Endothelial cell (in vitro differentiated cells): ENCODE results near the gene DHRS4. TPM values are rescaled to one million over a fixed set of nuclear protein-coding genes. Genes with fewer than 3 reads are reported as not detected.
"Not testable (repeated sequence)": the region's sequence is repeated elsewhere in the genome, so short reads cannot be mapped to it uniquely, and the experiment has no call there.

Experiments
- DNase-seq: peaks from one replicate; pipeline ENCODE4 v3.0.0; 2021; ENCODE audit warnings: low spot score
- H3K27ac Mint-ChIP-seq: one replicate; pipeline ENCODE4 v1.8.0; 2021; ENCODE audit warnings: mixed read lengths, inconsistent platforms; ENCODE audit not compliant: unreplicated experiment
- H3K27me3 Mint-ChIP-seq: one replicate; pipeline ENCODE4 v1.8.0; 2021; ENCODE audit warnings: mild to moderate bottlenecking, moderate library complexity, mixed read lengths, inconsistent platforms; ENCODE audit not compliant: unreplicated experiment
- H3K36me3 Mint-ChIP-seq: one replicate; pipeline ENCODE4 v1.8.0; 2021; ENCODE audit warnings: mild to moderate bottlenecking, low read depth, mixed read lengths, inconsistent platforms; ENCODE audit not compliant: unreplicated experiment
- H3K4me1 Mint-ChIP-seq: one replicate; pipeline ENCODE4 v1.8.0; 2021; ENCODE audit warnings: mild to moderate bottlenecking, mixed read lengths, inconsistent platforms; ENCODE audit not compliant: unreplicated experiment
- H3K4me3 Mint-ChIP-seq: one replicate; pipeline ENCODE4 v1.8.0; 2021; ENCODE audit warnings: mild to moderate bottlenecking, mixed read lengths, inconsistent platforms; ENCODE audit not compliant: unreplicated experiment
- H3K9me3 Mint-ChIP-seq: one replicate; pipeline ENCODE4 v1.8.0; 2021; ENCODE audit warnings: mixed read lengths, inconsistent platforms; ENCODE audit not compliant: unreplicated experiment
- CTCF ChIP-seq: fragments of 200-600 bp; sonication (generic); IDR thresholded peaks from one replicate; pipeline ENCODE4 v1.5.0; 2021; ENCODE audit warnings: antibody characterized with exemption; ENCODE audit not compliant: unreplicated experiment
- total RNA-seq: library from RNA; stranded (reverse); fragmentation: NEBNext Ultra II Directional; extraction: Animal tissue kit (Norgen Biotek cat#: 25700); gene quantifications from one replicate; pipeline ENCODE4 v1.2.1, GENCODE V29; 2021; ENCODE audit not compliant: unreplicated experiment

Gene DHRS4
- total RNA-seq, 1 donor from 2014 or later = 18.9 TPM

GRCh38 chr14:23950411-23951135 lies 3.0 kb upstream of the DHRS4 start:
- Mint-ChIP-seq H3K4me3 (no peak overlapping the region), H3K27me3 (peaks cover 14% of the 10 kb centered on the region), H3K9me3 (no peaks in the 10 kb centered on the region), H3K27ac (no peak overlapping the region), H3K36me3 (peaks cover 3% of the 10 kb centered on the region), H3K4me1 (peaks cover 16% of the 10 kb centered on the region)
- no peak for TF ChIP-seq CTCF
- no peak for DNase-seq

DNA sequence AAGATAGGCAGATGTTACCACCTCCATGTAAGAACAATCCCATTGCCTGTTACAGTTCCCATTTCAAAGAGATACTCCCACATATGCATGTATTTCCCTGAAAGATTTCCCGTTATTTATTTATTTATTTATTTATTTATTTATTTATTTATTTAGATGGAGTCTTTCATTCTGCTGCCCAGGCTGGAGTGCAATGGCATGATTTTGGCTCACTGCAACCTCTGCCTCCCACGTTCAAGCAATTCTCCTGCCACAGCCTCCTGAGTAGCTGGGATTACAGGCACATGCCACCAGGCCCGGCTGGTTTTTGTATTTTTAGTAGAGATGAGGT lies 2.5 kb upstream of the DHRS4 start:
- DNase-seq, H3K36me3 Mint-ChIP-seq, H3K27ac Mint-ChIP-seq, H3K9me3 Mint-ChIP-seq, H3K4me3 Mint-ChIP-seq: not testable (repeated sequence)
- Mint-ChIP-seq H3K4me1 (peaks cover 16% of the 10 kb centered on the region), H3K27me3 (peaks cover 14% of the 10 kb centered on the region)

DNA sequence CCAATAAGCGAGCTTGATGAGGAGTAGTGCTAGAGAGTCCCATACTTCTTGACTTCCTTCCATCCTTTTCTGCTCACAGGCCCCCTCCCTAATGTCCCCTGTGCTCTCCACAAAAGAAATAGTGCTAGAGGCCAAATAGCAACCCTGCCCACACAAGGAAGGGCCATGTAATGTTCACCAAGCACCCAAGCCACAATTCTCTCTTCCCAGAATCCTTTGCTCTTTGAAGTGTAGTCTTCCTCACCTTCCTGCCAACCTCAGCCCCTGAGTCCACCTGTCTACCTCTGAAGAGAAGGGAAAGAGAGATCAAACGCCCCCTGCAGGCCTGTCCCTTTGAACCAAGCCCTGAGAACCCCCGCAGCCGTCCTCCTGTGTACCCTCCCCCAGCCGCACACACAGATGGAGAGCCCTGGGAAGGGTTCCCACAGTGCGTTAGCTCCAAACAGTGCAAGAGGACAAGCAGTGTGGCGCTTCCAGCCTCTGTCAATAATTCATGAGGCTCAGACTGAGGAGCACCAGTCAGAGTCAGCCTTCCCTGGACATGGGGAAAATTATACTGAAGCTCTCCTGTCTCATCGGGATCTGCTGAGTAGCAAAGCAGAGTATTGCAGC lies 1.9 kb upstream of the DHRS4 start:
- H3K9me3 Mint-ChIP-seq = no peaks in the 10 kb centered on the region
- peaks cover 16% of the 10 kb centered on the region for H3K4me1 Mint-ChIP-seq
- H3K27me3 Mint-ChIP-seq = peaks cover 14% of the 10 kb centered on the region
- peak overlapping the region; percentile 74 for H3K27ac Mint-ChIP-seq
- H3K4me3 Mint-ChIP-seq = no peak overlapping the region
- no peak for DNase-seq
- peaks cover 6% of the 10 kb centered on the region for H3K36me3 Mint-ChIP-seq
- no peak for TF ChIP-seq CTCF

DNA sequence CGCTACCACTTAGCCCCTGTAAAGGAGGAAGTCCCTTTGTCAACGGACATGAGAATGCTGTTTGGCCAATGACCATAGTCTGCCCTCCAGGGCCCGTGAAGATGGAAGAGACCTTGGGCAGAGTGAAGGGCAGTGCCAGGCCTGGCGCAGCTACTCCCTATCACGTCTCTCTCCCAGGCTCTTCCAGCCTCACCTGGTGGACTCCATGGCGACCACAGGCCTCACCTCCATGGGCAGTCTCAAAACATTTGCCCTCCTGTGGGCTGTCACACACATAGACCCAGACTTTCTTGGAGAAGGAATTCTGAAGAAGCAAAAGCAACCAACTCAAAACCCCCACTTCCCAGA lies 480 bp upstream of the DHRS4 start:
- DNase-seq = not testable (repeated sequence)
- H3K27ac Mint-ChIP-seq = peak overlapping the region; percentile 38

DNA sequence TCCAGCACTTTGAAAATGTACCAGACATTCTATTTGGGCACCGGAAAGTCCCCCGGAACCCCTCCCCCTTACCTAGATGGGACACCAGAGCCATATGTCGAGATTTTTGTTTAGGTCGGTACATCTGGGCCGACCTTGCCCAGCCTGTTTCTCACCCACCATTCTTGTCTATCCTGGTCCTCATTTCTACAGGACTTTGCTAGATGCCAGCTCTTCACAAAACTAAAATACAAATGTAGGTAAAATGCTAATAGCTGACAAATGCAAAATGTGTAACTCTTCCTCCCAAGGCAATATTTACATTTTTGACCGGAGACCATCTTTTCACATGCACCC lies 677 bp downstream of the DHRS4 start:
- H3K9me3 Mint-ChIP-seq, DNase-seq: not testable (repeated sequence)

More for the DNA sequence above, 480 bp upstream of the DHRS4 start:
- H3K9me3 Mint-ChIP-seq, H3K36me3 Mint-ChIP-seq: not testable (repeated sequence)
- Mint-ChIP-seq H3K27me3 (peaks cover 14% of the 10 kb centered on the region), H3K4me1 (peaks cover 12% of the 10 kb centered on the region), H3K4me3 (peak overlapping the region; percentile 85)

DNA sequence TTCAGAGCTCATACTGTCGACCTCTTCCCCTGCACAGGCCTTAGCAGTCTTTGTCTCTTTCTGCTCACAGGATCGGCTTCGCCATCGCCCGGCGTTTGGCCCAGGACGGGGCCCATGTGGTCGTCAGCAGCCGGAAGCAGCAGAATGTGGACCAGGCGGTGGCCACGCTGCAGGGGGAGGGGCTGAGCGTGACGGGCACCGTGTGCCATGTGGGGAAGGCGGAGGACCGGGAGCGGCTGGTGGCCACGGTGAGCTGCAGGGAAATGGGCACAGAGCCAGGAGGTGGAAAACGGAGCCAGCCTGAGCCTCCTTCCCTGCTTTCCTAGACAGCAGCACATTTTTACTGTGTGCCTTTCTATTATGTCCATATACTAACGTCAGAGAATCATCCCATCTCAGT lies 1.4 kb downstream of the DHRS4 start:
- H3K4me1 Mint-ChIP-seq = peaks cover 12% of the 10 kb centered on the region
- not testable (repeated sequence) for H3K36me3 Mint-ChIP-seq, DNase-seq, H3K9me3 Mint-ChIP-seq, H3K27ac Mint-ChIP-seq, H3K4me3 Mint-ChIP-seq
- peaks cover 15% of the 10 kb centered on the region for H3K27me3 Mint-ChIP-seq

More for the DNA sequence above, 677 bp downstream of the DHRS4 start:
- peaks cover 12% of the 10 kb centered on the region for H3K4me1 Mint-ChIP-seq
- peak overlapping the region; percentile 94 for H3K27ac Mint-ChIP-seq
- peak overlapping the region; percentile 99 for H3K4me3 Mint-ChIP-seq
- peaks cover 15% of the 10 kb centered on the region for H3K27me3 Mint-ChIP-seq
- H3K36me3 Mint-ChIP-seq = not testable (repeated sequence)

- Mint-ChIP-seq H3K4me1 (peaks cover 12% of the 10 kb centered on the region), H3K27me3 (peaks cover 15% of the 10 kb centered on the region)
- DNase-seq, H3K27ac Mint-ChIP-seq, H3K36me3 Mint-ChIP-seq, H3K4me3 Mint-ChIP-seq, H3K9me3 Mint-ChIP-seq: not testable (repeated sequence)
These were observed 2.2 kb downstream of the DHRS4 start for GRCh38 chr14:23955811-23956210.

DNA sequence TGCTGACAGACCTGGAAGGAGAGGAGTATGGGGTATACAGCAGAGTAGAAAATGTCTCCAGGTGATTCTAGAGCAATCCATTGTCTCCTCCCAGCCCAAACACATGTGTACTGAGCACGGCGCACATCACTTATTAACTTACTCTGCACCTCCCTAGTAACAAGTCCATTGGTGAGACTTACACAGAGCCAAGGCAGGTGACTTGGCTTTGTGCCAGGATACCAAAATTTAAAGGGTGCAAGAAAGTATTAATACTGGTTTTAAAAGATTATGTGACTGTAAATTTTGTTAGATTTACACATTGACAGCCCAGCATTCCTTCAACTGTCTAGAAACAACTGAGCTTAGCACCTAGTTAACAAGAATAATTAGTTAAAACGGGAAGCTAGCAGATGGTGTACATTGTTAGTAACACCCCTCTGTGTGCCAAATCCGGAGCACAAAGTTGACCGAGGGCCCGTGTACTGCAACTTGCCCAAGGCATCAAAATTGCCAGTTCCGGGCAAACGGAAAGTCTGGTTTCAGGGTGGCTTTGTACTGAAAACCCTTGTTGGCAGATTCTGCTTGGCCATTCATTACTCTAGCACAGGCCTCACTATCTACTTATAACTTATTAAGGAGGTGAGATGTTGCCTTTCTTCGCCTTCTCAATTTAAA lies 4.5 kb downstream of the DHRS4 start:
- DNase-seq, H3K9me3 Mint-ChIP-seq, H3K36me3 Mint-ChIP-seq, H3K27me3 Mint-ChIP-seq, H3K27ac Mint-ChIP-seq, H3K4me3 Mint-ChIP-seq: not testable (repeated sequence)
- peaks cover 12% of the 10 kb centered on the region for H3K4me1 Mint-ChIP-seq

- H3K4me3 Mint-ChIP-seq, H3K27me3 Mint-ChIP-seq, H3K9me3 Mint-ChIP-seq, H3K36me3 Mint-ChIP-seq, DNase-seq, H3K4me1 Mint-ChIP-seq, H3K27ac Mint-ChIP-seq: not testable (repeated sequence)
These were observed 7.3 kb downstream of the DHRS4 start for GRCh38 chr14:23960899-23961298.

GRCh38 chr14:23961704-23962103 lies 8.1 kb downstream of the DHRS4 start:
- H3K36me3 Mint-ChIP-seq, H3K4me1 Mint-ChIP-seq, H3K9me3 Mint-ChIP-seq, H3K27me3 Mint-ChIP-seq, DNase-seq, H3K4me3 Mint-ChIP-seq, H3K27ac Mint-ChIP-seq: not testable (repeated sequence)
